OCI-M2 (cell line): ENCODE measurements around the gene AP3B1.

Experiments
- DNase-seq: peaks from one replicate; lab custom pipeline; 2025; ENCODE audit not compliant: unreplicated experiment; lab: John Stamatoyannopoulos, UW

The AP3B1 gene

DNA sequence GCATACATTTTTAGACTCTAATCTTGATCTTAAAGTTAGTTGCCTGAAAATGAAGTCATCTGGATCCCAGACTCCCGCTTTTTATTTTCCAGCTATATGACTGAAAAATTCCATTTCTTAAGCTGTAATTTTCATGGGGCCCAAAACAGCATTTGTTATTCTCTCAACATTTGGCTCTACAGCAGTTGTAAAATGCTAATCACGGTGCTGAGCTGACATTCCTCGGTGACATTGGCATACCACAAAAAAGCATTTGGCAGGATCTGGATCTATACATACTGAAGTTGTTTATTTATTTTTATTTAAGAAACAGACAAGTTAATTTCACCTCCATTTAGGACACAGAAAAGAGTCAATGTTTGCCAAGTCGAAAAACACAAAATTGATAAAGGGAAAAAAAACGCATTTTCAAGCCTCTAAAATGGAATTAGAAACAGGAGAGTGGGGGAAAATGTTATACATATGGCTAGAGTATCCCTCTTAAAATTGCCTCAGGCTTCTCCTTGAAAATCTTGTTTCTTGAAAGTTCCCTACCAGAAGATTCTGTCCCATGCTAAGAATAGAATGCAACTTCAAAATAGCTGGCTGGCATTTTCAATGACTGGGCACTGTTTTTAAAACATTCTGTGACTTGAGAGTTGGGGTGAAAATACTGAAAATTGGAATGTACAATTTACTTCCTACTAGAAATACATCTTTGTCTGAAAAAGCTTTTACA, 310.9 kb downstream of the AP3B1 start:
- DNase-seq, result no peak

DNA sequence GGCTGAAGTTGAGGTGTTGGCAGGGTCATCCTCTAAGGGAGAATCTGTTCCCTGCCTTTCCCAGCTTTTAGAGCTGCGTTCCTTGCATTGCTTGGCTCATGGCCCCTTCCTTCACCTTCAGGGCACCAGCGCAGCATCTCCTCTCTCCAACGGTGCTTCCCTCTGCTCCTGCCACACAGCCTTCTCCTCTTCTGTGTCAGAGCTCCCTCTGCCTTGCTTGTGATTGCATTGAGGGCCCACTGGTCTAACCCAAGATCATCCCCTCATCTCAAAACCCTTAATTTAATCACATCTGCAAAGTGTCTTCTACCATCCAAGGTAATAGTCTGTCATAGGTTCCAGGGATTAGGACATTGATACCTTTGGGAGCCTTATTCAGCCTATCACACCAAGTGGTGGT, 312.7 kb downstream of the AP3B1 start:
- DNase-seq, result no peak

DNA sequence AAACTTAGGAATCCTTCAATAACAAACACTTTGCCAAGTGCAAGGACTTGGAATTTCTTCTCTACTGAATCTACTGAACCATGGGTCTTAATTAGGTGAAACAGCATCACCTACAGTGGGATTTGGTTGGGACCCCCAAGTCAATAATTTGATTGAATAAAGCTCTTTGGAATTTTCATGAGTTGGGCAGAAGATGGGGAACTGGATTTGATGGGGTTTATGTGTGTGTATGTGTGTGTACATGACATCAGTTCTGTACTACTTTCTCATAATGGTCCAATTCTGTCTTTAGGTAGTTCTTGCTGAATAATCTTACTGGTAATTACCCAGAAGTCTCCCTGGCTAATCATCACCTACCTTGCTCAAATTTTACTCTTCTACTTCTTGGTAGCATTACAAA, 319.9 kb downstream of the AP3B1 start:
- no peak for DNase-seq

DNA sequence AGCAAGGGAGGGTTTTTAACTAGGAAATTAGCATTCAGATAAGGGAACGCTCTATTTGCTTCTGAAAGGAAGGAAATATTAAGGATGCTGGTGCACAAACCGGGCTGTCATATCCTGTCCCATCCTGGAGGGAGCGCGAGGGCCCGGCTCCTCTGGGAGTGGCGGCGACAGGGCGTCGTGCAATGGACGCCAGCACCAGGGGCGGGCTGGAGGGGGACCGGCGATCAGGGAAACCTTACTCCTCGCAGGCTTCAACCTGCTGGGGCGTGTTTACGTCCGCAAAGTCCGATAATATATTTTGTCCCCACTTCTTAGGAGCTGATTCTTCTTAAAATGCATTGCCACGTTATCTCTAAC, 321.3 kb downstream of the AP3B1 start:
- no peak for DNase-seq

DNA sequence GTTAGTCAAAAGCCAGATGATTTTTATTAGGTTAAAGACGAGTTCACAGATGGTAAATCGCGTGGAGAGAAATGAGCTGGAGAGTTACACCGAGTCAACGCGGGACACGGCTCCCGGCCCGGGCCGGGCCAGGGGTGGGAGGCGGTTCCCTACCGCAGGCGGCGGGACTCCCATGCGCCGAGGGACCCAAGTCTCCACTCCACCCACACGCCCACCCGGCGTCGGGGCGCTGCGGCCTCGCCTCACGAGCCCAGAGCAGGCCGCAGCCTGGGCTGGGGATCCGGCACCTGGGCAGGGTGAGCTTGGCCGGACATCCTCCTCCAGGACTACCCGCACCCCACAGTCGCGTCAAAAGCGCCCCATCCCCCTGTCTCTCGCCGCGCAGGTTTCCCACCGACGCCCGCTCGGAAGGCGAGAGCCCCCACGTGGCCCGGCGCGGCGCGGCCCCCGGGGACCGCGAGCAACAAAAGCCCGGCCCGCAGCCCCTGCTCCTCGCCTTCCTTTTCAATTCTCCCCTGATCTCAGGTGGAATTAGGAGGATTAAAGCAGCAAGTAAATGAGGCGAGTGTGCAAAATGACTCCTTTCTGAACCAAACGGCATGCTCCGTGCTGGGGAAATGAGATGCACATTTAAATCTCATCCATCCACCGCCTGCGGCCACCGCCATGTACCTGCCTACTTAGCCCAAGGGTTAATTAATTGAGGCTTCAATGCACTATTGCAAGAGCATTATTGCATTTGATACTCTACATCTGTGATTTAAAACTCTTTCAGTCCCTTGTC, 321.8 kb downstream of the AP3B1 start:
- no peak for DNase-seq

DNA sequence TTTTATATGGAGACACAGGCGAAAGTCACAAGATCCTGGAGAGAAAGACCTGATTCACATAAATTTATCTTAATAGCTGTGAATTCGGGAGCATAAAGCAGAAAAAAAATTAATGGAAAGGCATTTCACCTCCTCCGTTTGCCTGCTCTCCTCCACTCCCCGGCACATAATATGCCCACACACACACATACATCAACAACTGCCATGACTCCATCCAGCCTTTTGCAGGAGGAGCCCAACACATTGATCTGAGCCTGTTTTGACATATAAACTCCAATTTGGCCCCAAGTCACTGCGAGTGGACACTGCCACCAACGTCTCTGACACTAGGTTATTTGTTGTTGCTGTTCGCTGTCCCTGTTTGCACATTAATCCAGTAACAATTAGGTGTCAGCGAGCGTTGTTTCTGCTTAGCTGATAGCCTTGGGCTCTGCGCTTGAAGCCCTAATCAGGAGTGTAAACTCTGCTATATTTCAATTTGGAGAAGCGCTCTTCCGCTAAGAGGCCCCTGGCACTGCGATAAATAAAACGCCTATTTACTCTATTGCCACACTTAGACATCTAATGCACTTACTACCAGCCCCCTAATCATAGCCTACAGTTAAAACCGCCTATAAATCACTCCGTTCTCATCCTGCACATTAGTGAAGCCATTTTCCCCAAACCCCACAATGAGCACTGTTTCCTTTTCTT, 322.6 kb downstream of the AP3B1 start:
- DNase-seq, result no peak

DNA sequence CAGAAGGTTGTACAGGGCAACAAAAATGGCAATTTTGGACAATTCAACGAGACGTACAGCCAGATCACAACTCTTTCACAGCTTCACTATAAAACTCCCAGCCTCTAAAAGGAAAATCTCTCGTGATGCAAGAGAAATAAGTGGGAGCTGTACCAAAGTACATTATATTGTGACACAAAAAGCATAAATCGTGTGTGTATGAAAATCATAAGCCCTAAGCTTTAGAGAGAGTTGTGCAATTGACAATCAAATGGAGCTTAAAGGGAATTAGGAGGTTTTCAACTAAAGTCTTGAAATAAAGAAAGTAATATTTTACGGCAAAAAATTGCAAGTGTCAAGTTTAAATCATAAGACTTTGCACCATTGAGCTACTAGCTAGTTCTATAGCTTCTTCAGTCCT, 323.6 kb downstream of the AP3B1 start:
- no peak for DNase-seq

DNA sequence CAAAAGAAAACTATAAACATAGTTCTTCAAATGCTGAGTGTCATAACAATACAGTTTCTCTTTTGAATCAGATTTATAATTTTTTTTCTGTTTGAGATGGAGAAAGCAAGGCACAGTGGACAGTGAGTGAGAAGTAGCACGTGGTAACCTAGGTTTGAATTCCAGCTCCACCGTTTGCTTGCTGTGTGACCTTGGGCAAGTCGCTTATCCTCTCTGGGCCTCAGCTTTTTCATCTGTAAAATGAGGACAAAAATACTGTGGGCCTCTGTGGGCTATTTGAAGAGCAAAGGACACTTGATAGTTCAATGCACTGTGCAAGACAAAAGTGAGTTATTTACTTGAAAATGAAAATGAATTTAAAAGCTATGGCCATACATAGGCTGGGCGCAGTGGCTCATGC, 330.7 kb downstream of the AP3B1 start:
- DNase-seq, result no peak

DNA sequence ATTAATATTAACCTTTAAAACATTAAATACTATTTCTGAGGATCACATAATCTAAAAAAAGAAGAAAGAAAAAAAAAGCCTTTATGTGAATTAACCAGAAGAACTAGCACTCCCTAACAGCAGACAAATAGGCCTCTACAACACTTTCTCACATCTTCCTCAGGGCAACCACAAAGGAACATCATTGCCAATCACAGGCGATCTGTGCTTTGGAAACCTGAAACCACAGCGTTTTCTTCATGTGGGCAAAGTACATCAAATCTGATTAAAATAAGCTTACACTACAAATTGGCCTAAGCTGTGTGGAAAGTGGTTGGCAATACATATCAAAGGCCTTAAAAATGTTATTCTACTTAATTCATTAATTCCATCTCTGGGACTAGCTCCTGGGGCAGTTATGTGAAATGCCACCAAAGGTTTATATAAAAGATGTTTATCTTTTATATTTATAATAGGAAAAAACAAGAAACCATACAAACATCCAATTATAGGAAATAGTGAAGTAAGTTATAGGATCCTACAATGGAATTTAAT, 333.6 kb downstream of the AP3B1 start:
- DNase-seq, result no peak

DNA sequence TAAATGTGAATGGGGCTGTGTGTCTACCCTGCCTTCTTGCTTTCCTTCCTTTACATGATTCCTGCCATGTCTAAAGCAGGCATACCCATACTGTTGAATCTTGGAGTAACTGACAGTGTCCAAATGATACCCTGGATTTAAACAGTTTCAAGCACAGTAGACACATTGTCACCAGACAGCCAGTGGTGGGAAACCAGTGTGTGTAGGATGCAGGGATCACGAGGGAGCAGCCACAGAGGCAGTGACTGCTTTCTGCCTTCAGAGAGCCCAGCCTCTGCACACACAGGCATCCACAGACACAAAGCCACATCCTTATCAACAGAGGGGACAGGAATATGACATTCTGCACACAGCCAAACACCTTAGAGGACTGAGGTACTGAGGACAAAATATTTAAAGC, 334.2 kb downstream of the AP3B1 start:
- DNase-seq, result no peak

DNA sequence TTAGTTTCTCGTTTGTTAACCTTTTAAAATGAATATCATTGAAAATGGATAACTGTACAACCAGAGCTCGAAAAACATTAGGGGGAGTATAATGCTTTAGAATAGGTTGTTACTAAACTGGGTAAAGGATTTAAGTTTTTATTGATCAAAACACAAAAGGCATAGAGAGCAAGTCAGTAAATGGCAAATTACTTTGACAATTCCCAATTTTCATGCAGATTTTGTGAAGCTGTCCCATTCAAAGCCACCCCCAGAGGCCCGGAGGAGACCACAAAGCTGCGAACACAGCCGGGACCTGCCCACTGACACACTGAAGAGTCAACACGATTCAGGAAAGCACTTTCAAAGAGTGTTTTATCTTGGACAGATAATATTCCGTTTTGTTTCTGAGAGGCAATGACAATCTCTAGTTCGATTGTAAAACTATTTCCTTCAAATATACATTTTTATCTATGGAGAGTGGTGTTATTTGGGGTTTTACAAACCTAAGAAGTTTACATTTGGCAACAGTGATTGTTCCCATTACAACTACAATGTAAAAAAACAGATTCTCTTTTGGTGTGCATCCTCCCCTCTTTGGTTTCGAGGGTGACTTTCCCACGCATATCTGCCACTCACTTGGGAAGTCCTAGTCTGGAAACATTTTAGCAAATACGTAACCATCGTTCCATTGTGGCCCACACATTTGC, 335.7 kb downstream of the AP3B1 start:
- DNase-seq, result no peak

DNA sequence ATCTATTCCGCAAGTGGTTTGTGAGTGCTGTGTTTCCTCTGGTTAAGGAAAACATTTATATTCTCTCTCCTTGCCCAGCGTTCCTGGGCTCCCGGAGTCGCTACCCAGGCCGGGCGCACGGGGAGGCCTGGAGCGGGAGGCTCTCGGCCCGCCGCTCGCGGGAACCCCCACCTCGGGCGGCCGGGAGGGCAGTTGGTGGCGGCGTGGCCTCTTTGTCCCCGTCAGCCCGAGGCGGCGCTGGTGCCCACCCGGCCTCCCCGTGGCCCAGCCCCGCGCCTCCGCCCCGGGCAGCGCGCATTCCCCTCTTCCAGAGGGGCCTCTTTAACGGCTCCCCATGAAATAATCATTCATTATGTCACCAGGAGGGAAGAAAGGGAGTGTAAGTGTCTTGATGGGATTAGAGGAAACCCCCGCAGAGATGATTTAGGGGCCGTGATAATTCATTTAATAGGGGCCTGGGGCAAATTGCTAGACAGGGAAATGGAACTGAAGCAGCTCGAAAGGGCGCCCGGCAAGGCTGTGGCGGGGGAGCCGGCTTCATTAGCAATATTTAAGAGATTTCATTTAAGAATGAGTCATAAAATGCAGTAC, 336.5 kb downstream of the AP3B1 start:
- no peak for DNase-seq

DNA sequence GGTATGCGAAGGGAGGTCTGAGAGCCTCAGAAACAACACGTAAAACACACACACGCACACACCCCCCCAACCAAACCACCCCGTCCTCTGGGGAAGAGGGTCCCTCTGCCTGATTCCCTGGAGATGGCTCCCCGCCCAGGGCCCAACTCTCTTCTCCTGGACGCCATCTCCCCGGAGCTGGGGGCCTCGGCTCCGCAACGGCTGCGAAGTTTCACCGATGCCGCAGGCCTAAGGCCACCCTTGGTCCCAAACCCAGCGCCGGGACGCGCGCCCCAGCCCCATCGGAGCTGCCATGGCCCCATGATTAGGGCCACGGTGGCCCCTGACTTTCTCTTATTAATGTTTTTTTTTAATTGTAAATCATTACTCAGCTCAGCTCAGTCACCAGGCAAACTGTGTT, 337.0 kb downstream of the AP3B1 start:
- DNase-seq, result no peak

DNA sequence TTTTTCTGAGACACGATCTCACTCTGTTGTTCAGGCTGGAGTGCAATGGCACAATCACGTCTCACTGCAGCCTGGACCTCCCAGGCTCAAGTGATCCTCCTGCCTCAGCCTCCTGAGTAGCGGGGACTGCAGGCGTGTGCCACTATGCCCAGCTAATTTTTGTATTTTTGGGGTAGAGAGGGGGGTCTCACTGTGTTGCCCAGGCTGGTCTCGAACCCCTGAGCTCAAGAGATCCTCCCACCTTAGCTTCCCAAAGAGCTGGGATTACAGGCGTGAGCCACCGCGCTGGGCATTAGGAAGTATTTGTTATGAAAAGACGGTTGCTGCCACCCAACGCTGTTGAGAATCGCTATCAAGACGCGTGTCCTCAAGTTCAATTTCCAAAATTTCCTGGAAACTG, 337.4 kb downstream of the AP3B1 start:
- no peak for DNase-seq

DNA sequence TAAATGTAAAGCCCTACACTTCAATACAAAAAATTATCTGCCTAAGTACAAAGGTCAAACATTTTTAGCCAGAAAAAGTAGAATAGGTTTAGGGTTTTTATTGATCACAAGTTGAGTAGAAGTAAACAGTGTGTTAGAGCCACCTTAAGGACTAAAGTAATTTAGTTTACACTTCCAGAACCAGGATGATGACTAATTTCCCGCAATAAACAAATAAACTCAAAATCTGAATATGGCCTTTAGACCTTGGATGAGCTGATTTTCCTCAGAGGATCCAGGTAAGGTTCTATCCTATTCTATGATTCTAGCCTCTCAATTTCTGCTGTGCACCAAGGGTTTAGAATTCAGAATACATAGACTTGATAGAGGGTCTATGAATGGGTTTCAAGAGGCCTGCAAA, 338.9 kb downstream of the AP3B1 start:
- DNase-seq, result no peak

DNA sequence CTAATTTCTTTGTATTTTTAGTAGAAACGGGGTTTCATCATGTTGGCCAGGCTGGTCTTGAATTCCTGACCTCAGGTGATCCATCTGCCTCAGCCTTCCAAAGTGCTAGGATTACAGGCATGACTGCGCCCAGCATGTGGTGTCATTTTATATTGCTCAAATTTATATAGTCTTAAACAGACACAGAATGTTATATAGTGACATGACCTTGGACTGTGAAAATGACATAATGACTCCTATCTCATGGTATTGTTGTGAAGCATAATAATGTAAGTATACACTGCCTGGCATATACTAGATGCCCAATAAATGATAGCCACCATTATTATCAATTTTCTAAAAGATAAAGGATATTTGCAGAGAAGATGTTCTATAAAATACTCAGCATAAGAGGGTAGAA, 341.1 kb downstream of the AP3B1 start:
- DNase-seq, result no peak

DNA sequence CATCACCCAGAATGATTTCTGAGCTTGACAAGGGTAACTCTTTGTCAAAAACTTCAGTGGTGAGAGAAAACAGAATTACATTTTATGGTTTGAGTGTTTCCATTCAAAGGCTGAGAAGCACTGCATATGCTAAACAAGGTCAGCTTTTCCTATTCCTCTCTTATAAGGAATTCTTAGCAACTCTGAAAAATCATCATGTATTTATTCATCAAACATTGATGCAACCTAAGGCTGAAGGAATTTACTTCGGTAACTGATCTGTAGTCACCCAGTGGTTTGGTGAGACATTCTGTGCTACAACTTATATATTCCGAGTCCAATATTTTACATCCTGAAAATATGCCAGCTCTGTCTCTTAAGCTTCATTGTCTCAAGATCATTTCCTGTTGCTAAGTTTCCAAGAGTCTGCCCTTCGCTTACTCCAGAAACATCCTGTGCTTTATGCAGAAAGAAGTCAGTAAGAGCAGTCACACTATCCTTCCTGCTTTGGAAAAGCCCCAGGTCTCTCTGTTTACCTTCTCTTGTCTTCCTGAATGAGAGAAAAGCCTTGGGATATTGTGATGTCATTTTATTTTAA, 341.8 kb downstream of the AP3B1 start:
- no peak for DNase-seq
